ENCODE measurements around the gene KATNIP. TPM values are rescaled to one million over a fixed set of nuclear protein-coding genes. Genes with fewer than 3 reads are reported as not detected.

KATNIP gene
- total RNA-seq, 1 donor from 2014 or later: 21.1 TPM

GRCh38 chr16:27508476-27508875, 41.5 kb upstream of the KATNIP start:
- Histone ChIP-seq H3K4me2 (ENCODE audit: low read length) (no peak overlapping the region), H4K20me1 (ENCODE audit: insufficient read depth, low read length) (peaks cover 16% of the 10 kb centered on the region), H3K36me3 (ENCODE audit: insufficient read depth, low read length) (peaks cover 51% of the 10 kb centered on the region), H3K9me3 (ENCODE audit: insufficient read depth, low read depth, low read length) (no peaks in the 10 kb centered on the region), H3K9ac (ENCODE audit: low read length) (no peak overlapping the region), H3K4me3 (ENCODE audit: insufficient read depth, low read depth, low read length) (no peak overlapping the region), H3K27ac (ENCODE audit: low read depth, low read length) (no peak overlapping the region), H3K4me1 (ENCODE audit: insufficient read depth, low read length) (no peaks in the 10 kb centered on the region), H2AFZ (ENCODE audit: low read depth, low read length) (no peak overlapping the region), H3K79me2 (ENCODE audit: insufficient read depth, low read length) (no peaks in the 10 kb centered on the region), H3K27me3 (ENCODE audit: insufficient read depth, low read length) (no peaks in the 10 kb centered on the region)
- Mint-ChIP-seq H3K9me3 (ENCODE audit: unreplicated experiment) (peaks cover 3% of the 10 kb centered on the region), H3K27me3 (ENCODE audit: low read depth, unreplicated experiment) (no peaks in the 10 kb centered on the region), H3K4me3 (ENCODE audit: unreplicated experiment) (no peak overlapping the region), H3K36me3 (ENCODE audit: low read depth, unreplicated experiment) (peaks cover 50% of the 10 kb centered on the region), H3K4me1 (ENCODE audit: low read depth, unreplicated experiment) (no peaks in the 10 kb centered on the region), H3K27ac (ENCODE audit: unreplicated experiment) (no peak overlapping the region)
- DNase-seq (ENCODE audit: low read depth): no peak
- TF ChIP-seq EZH2 (IDR thresholded peaks at IDR 0.05; ENCODE audit: insufficient read depth, low read length) (no peak), CTCF (IDR thresholded peaks at IDR 0.05; ENCODE audit: insufficient read depth, low read depth, low read length) (no peak)
- FAIRE-seq: no peak

- H3K4me2 ChIP-seq (ENCODE audit: low read length): no peak overlapping the region
- DNase-seq (ENCODE audit: low read depth): no peak
- H3K27me3 Mint-ChIP-seq (ENCODE audit: low read depth, unreplicated experiment): no peaks in the 10 kb centered on the region
- H3K27ac Mint-ChIP-seq (ENCODE audit: unreplicated experiment): no peak overlapping the region
- no peaks in the 10 kb centered on the region for H3K79me2 ChIP-seq (ENCODE audit: insufficient read depth, low read length)
- no peak overlapping the region for H3K4me3 Mint-ChIP-seq (ENCODE audit: unreplicated experiment)
- H3K27ac ChIP-seq (ENCODE audit: low read depth, low read length): no peak overlapping the region
- TF ChIP-seq CTCF (IDR thresholded peaks at IDR 0.05; ENCODE audit: insufficient read depth, low read depth, low read length) (peak; percentile 7), EZH2 (IDR thresholded peaks at IDR 0.05; ENCODE audit: insufficient read depth, low read length) (no peak)
- H3K36me3 ChIP-seq (ENCODE audit: insufficient read depth, low read length): peaks cover 28% of the 10 kb centered on the region
- peaks cover 45% of the 10 kb centered on the region for H4K20me1 ChIP-seq (ENCODE audit: insufficient read depth, low read length)
- H3K9me3 ChIP-seq (ENCODE audit: insufficient read depth, low read depth, low read length): no peaks in the 10 kb centered on the region
- no peak for FAIRE-seq
- H3K4me1 ChIP-seq (ENCODE audit: insufficient read depth, low read length): no peaks in the 10 kb centered on the region
- H2AFZ ChIP-seq (ENCODE audit: low read depth, low read length): no peak overlapping the region
- H3K27me3 ChIP-seq (ENCODE audit: insufficient read depth, low read length): no peaks in the 10 kb centered on the region
- H3K36me3 Mint-ChIP-seq (ENCODE audit: low read depth, unreplicated experiment): peaks cover 42% of the 10 kb centered on the region
- H3K9ac ChIP-seq (ENCODE audit: low read length): no peak overlapping the region
- no peak overlapping the region for H3K4me3 ChIP-seq (ENCODE audit: insufficient read depth, low read depth, low read length)
- no peaks in the 10 kb centered on the region for H3K4me1 Mint-ChIP-seq (ENCODE audit: low read depth, unreplicated experiment)
- H3K9me3 Mint-ChIP-seq (ENCODE audit: unreplicated experiment): peaks cover 5% of the 10 kb centered on the region
Observed at GRCh38 chr16:27511657-27512448, 38.1 kb upstream of the KATNIP start.

- Mint-ChIP-seq H3K4me3 (ENCODE audit: unreplicated experiment) (no peak overlapping the region), H3K27ac (ENCODE audit: unreplicated experiment) (no peak overlapping the region), H3K4me1 (ENCODE audit: low read depth, unreplicated experiment) (no peaks in the 10 kb centered on the region), H3K9me3 (ENCODE audit: unreplicated experiment) (peaks cover 5% of the 10 kb centered on the region), H3K36me3 (ENCODE audit: low read depth, unreplicated experiment) (peaks cover 45% of the 10 kb centered on the region), H3K27me3 (ENCODE audit: low read depth, unreplicated experiment) (no peaks in the 10 kb centered on the region)
- H3K9me3 ChIP-seq (ENCODE audit: insufficient read depth, low read depth, low read length): no peaks in the 10 kb centered on the region
- no peak overlapping the region for H3K4me3 ChIP-seq (ENCODE audit: insufficient read depth, low read depth, low read length)
- H3K4me2 ChIP-seq (ENCODE audit: low read length): no peak overlapping the region
- H3K36me3 ChIP-seq (ENCODE audit: insufficient read depth, low read length): peaks cover 24% of the 10 kb centered on the region
- DNase-seq (ENCODE audit: low read depth) (no peak), FAIRE-seq (no peak)
- peaks cover 50% of the 10 kb centered on the region for H4K20me1 ChIP-seq (ENCODE audit: insufficient read depth, low read length)
- H3K9ac ChIP-seq (ENCODE audit: low read length): no peak overlapping the region
- TF ChIP-seq EZH2 (IDR thresholded peaks at IDR 0.05; ENCODE audit: insufficient read depth, low read length): no peak
- TF ChIP-seq CTCF (IDR thresholded peaks at IDR 0.05; ENCODE audit: insufficient read depth, low read depth, low read length): no peak
- H3K27me3 ChIP-seq (ENCODE audit: insufficient read depth, low read length): no peaks in the 10 kb centered on the region
- no peak overlapping the region for H3K27ac ChIP-seq (ENCODE audit: low read depth, low read length)
- H3K4me1 ChIP-seq (ENCODE audit: insufficient read depth, low read length): no peaks in the 10 kb centered on the region
- H3K79me2 ChIP-seq (ENCODE audit: insufficient read depth, low read length): no peaks in the 10 kb centered on the region
- no peak overlapping the region for H2AFZ ChIP-seq (ENCODE audit: low read depth, low read length)
Observed at GRCh38 chr16:27514806-27515205, 35.1 kb upstream of the KATNIP start.

All from astrocyte (in vitro differentiated cells and primary cell).